ENCODE data around the gene DTNA. TPM values are rescaled to one million over a fixed set of nuclear protein-coding genes. Genes with fewer than 3 reads are reported as not detected.
"Not testable (repeated sequence)": the region's sequence is repeated elsewhere in the genome, so short reads cannot be mapped to it uniquely, and the experiment has no call there.

DTNA gene
- total RNA-seq, 1 donor from 2014 or later: 21.8 TPM

- Histone ChIP-seq H3K4me1 (no peaks in the 10 kb centered on the region), H3K27ac (peak overlapping the region; percentile 28), H3K4me3 (no peak overlapping the region), H3K36me3 (no peaks in the 10 kb centered on the region), H3K9me3 (no peaks in the 10 kb centered on the region), H3K27me3 (no peaks in the 10 kb centered on the region)
- intact Hi-C loops (cut with DNase I): no loop called here
- no peak for DNase-seq
- peak; percentile 44 for TF ChIP-seq CTCF (IDR thresholded peaks at IDR 0.05)
- ATAC-seq: peak; percentile 88
Observed at GRCh38 chr18:34729264-34729663, 19.2 kb downstream of the DTNA start.

- Histone ChIP-seq H3K27me3 (no peaks in the 10 kb centered on the region), H3K36me3 (no peaks in the 10 kb centered on the region), H3K4me3 (no peak overlapping the region), H3K27ac (peak overlapping the region; percentile 28), H3K9me3 (no peaks in the 10 kb centered on the region), H3K4me1 (no peaks in the 10 kb centered on the region)
- DNase-seq: no peak
- ATAC-seq: peak; percentile 24
- intact Hi-C loops (cut with DNase I): no loop called here
- no peak for TF ChIP-seq CTCF (IDR thresholded peaks at IDR 0.05)
Observed at GRCh38 chr18:34729740-34730355, 19.8 kb downstream of the DTNA start.

GRCh38 chr18:34730774-34731173 lies 20.7 kb downstream of the DTNA start:
- Histone ChIP-seq H3K27ac (peak overlapping the region; percentile 21), H3K27me3 (no peaks in the 10 kb centered on the region), H3K4me3 (no peak overlapping the region), H3K36me3 (no peaks in the 10 kb centered on the region), H3K4me1 (no peaks in the 10 kb centered on the region), H3K9me3 (no peaks in the 10 kb centered on the region)
- DNase-seq (no peak), ATAC-seq (no peak)
- intact Hi-C loops (cut with DNase I): no loop called here
- TF ChIP-seq CTCF (IDR thresholded peaks at IDR 0.05): no peak

- H3K27ac ChIP-seq: no peak overlapping the region
- no peaks in the 10 kb centered on the region for H3K27me3 ChIP-seq
- no peaks in the 10 kb centered on the region for H3K36me3 ChIP-seq
- ATAC-seq: no peak
- no peak for TF ChIP-seq CTCF (IDR thresholded peaks at IDR 0.05)
- no peak overlapping the region for H3K4me3 ChIP-seq
- no peak for DNase-seq
- H3K9me3 ChIP-seq: no peaks in the 10 kb centered on the region
- intact Hi-C loops (cut with DNase I): no loop called here
- H3K4me1 ChIP-seq: no peaks in the 10 kb centered on the region
Observed at GRCh38 chr18:34734056-34734455, 24.0 kb downstream of the DTNA start.

GRCh38 chr18:34734526-34734925 lies 24.4 kb downstream of the DTNA start:
- DNase-seq; H3K4me3 ChIP-seq; H3K27ac ChIP-seq; H3K4me1 ChIP-seq; H3K36me3 ChIP-seq; H3K27me3 ChIP-seq; ATAC-seq; intact Hi-C loops (cut with DNase I); H3K9me3 ChIP-seq: not testable (repeated sequence)

- H3K27ac ChIP-seq: no peak overlapping the region
- no peak overlapping the region for H3K4me3 ChIP-seq
- intact Hi-C loops (cut with DNase I): no loop called here
- H3K9me3 ChIP-seq: no peaks in the 10 kb centered on the region
- peak; percentile 38 for ATAC-seq
- no peaks in the 10 kb centered on the region for H3K4me1 ChIP-seq
- H3K36me3 ChIP-seq: no peaks in the 10 kb centered on the region
- DNase-seq: no peak
- no peak for TF ChIP-seq CTCF (IDR thresholded peaks at IDR 0.05)
- no peaks in the 10 kb centered on the region for H3K27me3 ChIP-seq
Observed at GRCh38 chr18:34738175-34738894, 28.2 kb downstream of the DTNA start.

Data from upper lobe of right lung (tissue), 1 donor.